HUES48 (cell line): ENCODE data around the gene MUC13.

Experiments
- H3K27ac ChIP-seq: one replicate; pipeline ENCODE4 v1.7.0; 2013; ENCODE audit warnings: low read depth, low read length, inconsistent platforms
- H3K27me3 ChIP-seq: 2 replicates; pipeline ENCODE4 v1.6.1; 2013; ENCODE audit warnings: mild to moderate bottlenecking, low read length; ENCODE audit not compliant: control insufficient read depth, insufficient read depth
- H3K36me3 ChIP-seq: 2 replicates; pipeline ENCODE4 v1.6.1; 2013; ENCODE audit warnings: low read length; ENCODE audit not compliant: control insufficient read depth, insufficient read depth
- H3K4me1 ChIP-seq: 2 replicates; pipeline ENCODE4 v1.6.1; 2013; ENCODE audit warnings: mild to moderate bottlenecking, low read length; ENCODE audit not compliant: control insufficient read depth, insufficient read depth
- H3K4me3 ChIP-seq: 2 replicates; pipeline ENCODE4 v1.5.1; 2013; ENCODE audit warnings: mild to moderate bottlenecking, low read depth, low read length
- H3K9ac ChIP-seq: 2 replicates; pipeline ENCODE4 v1.6.1; 2013; ENCODE audit warnings: mild to moderate bottlenecking, low read depth, low read length, moderate library complexity
- H3K9me3 ChIP-seq: 2 replicates; pipeline ENCODE4 v1.6.1; 2013; ENCODE audit warnings: low read length; ENCODE audit not compliant: control insufficient read depth, insufficient read depth

Gene MUC13

DNA sequence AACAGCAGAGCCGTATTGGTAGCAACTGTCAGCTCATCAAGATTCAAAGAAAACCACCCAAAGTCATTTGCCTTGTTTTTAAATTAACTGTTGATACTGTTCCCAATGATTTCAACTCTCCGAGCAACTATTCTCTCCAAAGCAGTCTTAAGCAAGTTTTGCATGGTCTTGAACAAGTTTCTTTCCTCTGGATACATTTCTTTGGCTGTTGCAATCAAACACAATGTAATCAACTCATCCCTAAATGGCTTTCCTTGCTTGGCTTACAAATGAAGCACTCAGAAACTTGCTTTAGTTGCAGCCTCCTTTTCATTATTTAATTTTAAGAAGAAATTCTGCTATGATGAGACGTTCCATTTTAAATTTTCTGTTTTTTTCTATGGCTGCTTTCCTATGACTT is 15.5 kb upstream of the MUC13 start:
- H3K4me1 ChIP-seq: peaks cover 6% of the 10 kb centered on the region
- H3K9ac ChIP-seq: no peak overlapping the region
- H3K4me3 ChIP-seq: no peak overlapping the region
- no peaks in the 10 kb centered on the region for H3K9me3 ChIP-seq
- no peaks in the 10 kb centered on the region for H3K36me3 ChIP-seq
- no peak overlapping the region for H3K27ac ChIP-seq
- H3K27me3 ChIP-seq: no peaks in the 10 kb centered on the region

DNA sequence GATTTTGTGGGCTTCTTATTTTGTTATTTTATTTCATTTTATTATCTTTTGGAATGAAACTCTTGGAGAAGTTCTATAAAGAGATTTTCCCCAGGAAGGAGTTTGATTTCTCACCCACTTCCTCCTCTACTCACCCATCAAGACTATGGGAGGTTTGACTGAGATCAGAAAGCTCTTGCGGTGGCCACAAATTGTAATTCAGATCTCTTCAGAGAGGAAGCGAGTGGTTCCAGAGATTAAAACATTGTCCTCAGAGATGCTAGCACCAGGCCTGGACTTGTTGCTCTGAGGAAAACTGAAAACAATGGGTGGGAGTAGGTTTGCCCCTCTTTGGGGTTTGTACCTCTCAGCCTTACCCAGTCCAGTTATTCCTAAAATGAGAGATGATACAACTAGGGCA is 8.1 kb upstream of the MUC13 start:
- H3K27me3 ChIP-seq: no peaks in the 10 kb centered on the region
- no peak overlapping the region for H3K9ac ChIP-seq
- H3K36me3 ChIP-seq: no peaks in the 10 kb centered on the region
- H3K27ac ChIP-seq: no peak overlapping the region
- H3K4me1 ChIP-seq: no peaks in the 10 kb centered on the region
- no peak overlapping the region for H3K4me3 ChIP-seq
- no peaks in the 10 kb centered on the region for H3K9me3 ChIP-seq

DNA sequence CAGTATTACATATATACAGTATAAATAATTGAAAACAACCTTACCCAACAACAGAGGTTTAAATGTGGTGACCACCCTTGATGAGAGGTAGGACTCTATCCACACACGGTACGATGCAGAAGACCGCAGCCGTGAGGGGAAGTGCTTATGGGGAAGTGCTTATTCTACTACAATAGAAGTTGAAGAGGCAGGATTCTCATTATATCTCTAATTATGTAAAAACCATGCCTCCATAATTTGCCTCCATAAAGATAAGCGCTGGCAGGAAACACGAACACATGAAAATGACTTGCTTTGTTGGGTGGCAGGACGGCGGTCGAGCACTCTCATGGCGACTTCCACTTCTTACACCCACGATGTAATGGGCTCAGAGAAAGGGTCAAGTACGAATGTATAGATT is 7.2 kb upstream of the MUC13 start:
- no peaks in the 10 kb centered on the region for H3K36me3 ChIP-seq
- H3K4me1 ChIP-seq: no peaks in the 10 kb centered on the region
- no peak overlapping the region for H3K4me3 ChIP-seq
- no peak overlapping the region for H3K27ac ChIP-seq
- H3K9me3 ChIP-seq: no peaks in the 10 kb centered on the region
- no peak overlapping the region for H3K9ac ChIP-seq
- H3K27me3 ChIP-seq: no peaks in the 10 kb centered on the region

DNA sequence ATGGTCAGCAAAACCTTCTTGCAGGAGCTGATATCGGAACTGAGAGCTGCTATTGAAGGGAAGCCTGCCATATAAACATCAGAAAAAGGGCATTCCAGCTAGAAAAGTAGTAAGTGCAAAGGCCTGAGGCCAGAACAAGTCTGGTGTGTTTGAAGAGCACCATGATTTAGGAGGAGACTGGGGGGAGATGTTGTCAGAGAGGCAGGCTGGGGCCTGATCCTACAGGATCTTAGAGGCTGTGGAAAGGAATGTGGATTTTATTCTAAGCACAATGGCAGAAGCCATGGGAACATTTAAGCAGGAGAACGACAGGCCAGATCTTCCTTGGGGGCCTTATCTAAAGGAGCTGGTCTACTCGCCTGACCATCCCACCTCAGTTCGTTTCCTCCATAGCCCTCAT is 5.1 kb upstream of the MUC13 start:
- no peaks in the 10 kb centered on the region for H3K4me1 ChIP-seq
- no peak overlapping the region for H3K9ac ChIP-seq
- H3K27ac ChIP-seq: no peak overlapping the region
- H3K36me3 ChIP-seq: no peaks in the 10 kb centered on the region
- H3K27me3 ChIP-seq: no peaks in the 10 kb centered on the region
- no peak overlapping the region for H3K4me3 ChIP-seq
- H3K9me3 ChIP-seq: no peaks in the 10 kb centered on the region

DNA sequence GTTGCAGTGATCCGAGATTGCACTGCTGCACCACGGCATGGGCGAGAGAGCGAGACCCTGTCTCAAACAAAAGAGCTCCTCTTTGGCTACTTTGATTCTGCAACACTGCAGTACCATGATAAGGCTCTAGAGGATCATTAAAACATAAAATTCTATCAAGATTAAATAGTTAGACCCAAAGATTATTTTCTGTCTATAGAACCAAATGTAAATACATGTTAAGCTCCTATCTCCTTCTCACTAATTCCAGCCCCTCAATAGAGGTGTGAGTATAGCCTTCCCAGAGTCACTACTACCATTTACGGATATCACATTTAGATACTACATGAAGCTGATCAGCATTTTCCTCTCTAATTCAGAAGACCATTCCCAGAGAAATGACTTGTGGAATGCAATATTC is 4.3 kb upstream of the MUC13 start:
- no peak overlapping the region for H3K27ac ChIP-seq
- H3K4me1 ChIP-seq: no peaks in the 10 kb centered on the region
- no peak overlapping the region for H3K9ac ChIP-seq
- H3K36me3 ChIP-seq: no peaks in the 10 kb centered on the region
- no peaks in the 10 kb centered on the region for H3K27me3 ChIP-seq
- H3K9me3 ChIP-seq: no peaks in the 10 kb centered on the region
- H3K4me3 ChIP-seq: no peak overlapping the region

DNA sequence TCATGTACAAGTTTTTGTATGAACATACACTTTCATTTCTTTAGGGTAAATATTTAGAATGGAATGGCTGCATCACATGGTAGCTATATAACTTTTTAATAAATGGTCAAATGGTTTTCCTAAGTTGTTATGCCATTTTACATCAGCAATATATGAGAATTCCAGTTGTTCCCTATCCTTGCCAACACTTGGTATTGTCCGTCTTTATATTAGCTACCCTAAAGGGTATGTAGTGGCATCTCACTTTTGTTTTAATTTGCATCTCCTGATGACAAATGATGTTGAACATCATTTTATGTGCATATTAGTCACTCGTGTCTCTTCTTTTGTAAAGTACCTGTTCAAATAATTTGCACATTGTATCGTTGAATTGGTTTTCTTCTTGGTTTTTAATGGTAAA is 2.5 kb upstream of the MUC13 start:
- no peaks in the 10 kb centered on the region for H3K9me3 ChIP-seq
- H3K9ac ChIP-seq: no peak overlapping the region
- H3K4me3 ChIP-seq: no peak overlapping the region
- H3K27ac ChIP-seq: no peak overlapping the region
- no peaks in the 10 kb centered on the region for H3K27me3 ChIP-seq
- H3K4me1 ChIP-seq: no peaks in the 10 kb centered on the region
- no peaks in the 10 kb centered on the region for H3K36me3 ChIP-seq

DNA sequence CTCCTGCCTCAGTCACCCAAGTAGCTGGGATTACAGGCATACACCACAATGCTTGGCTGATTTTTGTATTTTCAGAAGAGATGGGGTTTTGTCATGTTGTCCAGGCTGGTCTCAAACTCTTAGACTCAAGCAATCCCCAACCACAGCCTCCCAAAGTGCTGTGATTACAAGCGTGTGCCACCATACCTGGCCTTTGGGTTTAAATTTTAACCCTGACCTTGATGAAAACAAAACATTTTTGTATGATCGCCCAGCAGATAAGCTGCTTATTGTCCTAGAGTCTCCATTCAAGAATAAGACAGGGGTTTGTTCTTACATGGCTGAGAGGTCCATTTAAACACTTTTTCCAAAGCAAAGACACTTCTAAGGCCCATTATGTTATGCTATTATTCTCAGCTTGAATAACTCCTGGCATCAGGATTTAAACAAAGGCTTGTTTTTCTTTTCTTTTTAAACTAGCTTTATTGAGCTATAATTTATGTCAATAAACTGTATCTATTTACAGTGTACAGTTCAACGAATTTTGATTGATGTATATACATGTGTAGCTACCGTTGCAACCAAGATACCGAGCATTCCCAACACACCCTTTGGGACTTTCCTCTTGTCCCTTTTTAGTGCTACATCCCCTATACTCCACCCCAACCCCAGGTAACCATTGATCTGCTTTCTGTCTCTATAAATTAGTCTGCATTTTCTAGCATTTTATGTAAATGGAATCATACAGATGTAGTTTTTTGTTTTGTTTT is 1.4 kb upstream of the MUC13 start:
- no peaks in the 10 kb centered on the region for H3K4me1 ChIP-seq
- H3K36me3 ChIP-seq: no peaks in the 10 kb centered on the region
- H3K4me3 ChIP-seq: no peak overlapping the region
- no peak overlapping the region for H3K9ac ChIP-seq
- no peaks in the 10 kb centered on the region for H3K27me3 ChIP-seq
- H3K9me3 ChIP-seq: no peaks in the 10 kb centered on the region
- H3K27ac ChIP-seq: no peak overlapping the region

DNA sequence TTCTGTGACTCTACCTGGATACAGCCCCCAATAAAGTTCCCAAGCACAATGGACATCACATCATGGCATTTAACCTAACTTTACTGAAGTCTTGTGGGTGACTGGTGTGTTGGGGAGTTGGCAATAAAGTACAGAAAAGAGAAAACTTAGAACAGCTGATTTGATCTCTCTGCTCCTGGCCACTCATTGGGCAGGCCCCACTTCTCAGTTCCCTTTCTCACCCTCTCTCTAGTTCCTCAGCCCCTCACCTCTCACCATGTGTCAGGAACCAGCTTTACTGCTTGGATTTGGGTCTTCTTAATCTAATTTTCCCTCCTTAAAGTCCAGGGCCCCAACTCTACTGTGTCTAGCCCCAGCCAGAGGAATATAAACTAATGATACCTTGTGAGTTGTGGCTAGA is 713 bp upstream of the MUC13 start:
- H3K27me3 ChIP-seq: no peaks in the 10 kb centered on the region
- no peak overlapping the region for H3K4me3 ChIP-seq
- H3K9me3 ChIP-seq: no peaks in the 10 kb centered on the region
- H3K4me1 ChIP-seq: no peaks in the 10 kb centered on the region
- no peak overlapping the region for H3K27ac ChIP-seq
- H3K9ac ChIP-seq: no peak overlapping the region
- no peaks in the 10 kb centered on the region for H3K36me3 ChIP-seq

DNA sequence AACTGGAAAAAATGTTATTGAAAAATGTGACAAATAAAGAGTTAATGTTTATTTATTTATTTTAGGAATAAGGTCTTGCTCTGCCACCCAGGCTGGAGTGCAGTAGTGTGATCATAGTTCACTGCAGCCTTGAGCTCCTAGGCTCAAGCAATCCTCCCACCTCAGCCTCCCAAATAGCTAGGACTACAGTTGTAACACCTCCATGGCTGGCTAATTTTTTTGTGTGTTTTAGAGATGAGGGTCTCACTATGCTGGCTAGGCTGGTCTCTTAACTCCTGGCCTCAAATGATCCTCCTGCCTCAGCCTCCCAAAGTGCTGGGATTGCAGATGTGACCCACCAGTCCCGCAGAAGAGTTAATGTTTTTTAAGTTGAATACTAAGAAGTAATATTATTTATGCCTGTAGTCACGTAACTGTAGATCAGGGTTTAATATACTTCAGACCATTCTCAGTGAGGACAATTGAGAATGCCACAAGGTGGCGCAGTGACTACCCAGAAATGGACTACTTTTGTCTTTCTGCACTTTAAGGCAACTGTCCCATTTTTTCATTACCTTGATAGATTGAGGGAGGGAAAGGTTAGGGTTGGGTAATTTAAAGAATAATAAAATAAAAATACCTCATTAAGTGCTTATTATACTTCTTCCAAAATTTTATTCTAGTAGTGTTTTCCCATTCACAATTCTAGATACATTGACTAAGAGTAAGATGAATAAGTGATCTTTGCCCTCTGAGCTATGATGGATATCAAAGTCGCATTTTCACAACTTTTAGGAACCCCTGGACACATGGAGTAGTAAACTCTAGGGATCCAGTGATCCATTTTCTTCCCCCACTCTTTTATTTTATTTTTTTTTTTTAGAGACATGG is 6.0 kb downstream of the MUC13 start:
- Histone ChIP-seq H3K4me1 (no peaks in the 10 kb centered on the region), H3K36me3 (no peaks in the 10 kb centered on the region), H3K9ac (no peak overlapping the region), H3K27me3 (no peaks in the 10 kb centered on the region), H3K9me3 (no peaks in the 10 kb centered on the region), H3K27ac (no peak overlapping the region), H3K4me3 (no peak overlapping the region)

DNA sequence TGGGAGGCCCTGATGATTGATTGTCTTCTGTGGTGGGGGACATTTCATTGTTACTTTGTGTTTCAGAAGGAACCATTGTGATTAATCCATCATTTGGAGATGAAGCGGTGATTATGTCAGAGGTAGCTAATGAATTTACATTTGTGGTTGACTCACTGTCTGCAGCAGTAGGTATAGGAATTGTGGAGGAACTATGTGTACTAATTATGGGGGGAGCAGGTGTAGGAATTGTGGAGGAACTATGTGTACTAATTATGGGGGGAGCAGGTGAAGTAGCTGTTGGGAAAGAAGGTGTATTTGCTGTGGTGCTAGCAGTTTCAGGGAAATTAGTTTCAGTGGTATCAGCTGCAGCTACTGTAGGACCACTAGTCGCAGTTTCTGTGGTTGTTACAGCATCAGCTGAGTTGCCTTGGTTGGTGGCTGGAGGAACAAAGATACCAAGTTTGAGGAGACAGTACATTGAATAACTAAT is 6.9 kb downstream of the MUC13 start:
- Histone ChIP-seq H3K36me3 (no peaks in the 10 kb centered on the region), H3K27me3 (no peaks in the 10 kb centered on the region), H3K9ac (no peak overlapping the region), H3K9me3 (no peaks in the 10 kb centered on the region), H3K27ac (no peak overlapping the region), H3K4me3 (no peak overlapping the region), H3K4me1 (no peaks in the 10 kb centered on the region)

DNA sequence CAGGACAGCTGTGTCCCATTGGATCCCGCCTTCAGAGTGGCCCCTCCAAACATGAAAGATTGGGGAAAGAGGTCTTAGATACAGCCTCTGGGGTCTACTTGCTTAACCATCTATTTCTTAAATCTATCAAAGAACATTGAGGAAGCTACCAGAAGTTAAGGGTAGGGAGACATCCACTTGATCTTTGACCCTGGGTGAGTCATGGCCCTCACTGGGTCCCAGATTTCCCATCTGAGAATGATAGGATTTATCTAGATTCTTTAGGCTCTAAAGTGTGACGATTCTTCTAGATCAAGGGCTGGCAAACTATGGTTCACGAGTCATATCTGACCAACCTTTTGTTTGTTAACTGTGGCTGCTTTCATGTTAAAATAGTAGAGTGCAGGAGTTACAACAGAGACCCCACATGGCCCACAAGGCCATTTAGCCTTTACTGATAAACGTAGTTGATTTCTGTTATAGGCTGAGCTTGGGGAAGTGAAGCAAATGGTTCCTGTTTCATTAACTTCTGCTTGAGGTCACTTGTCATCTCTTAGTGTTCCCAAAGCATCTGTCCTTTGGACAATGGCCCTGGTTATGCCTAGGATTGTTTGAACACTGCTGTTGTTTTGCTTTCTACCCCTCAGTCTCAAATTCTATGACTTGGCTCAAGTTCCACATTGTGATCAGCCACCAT is 8.0 kb downstream of the MUC13 start:
- H3K27me3 ChIP-seq: no peaks in the 10 kb centered on the region
- H3K9ac ChIP-seq: no peak overlapping the region
- no peak overlapping the region for H3K27ac ChIP-seq
- no peaks in the 10 kb centered on the region for H3K9me3 ChIP-seq
- no peaks in the 10 kb centered on the region for H3K36me3 ChIP-seq
- H3K4me1 ChIP-seq: no peaks in the 10 kb centered on the region
- H3K4me3 ChIP-seq: no peak overlapping the region
